AG04450 (cell line): ENCODE measurements around the gene CDS2. TPM values are rescaled to one million over a fixed set of nuclear protein-coding genes. Genes with fewer than 3 reads are reported as not detected.
A peak's percentile ranks its signal among the peaks of the same experiment; 100 is the strongest.

Source experiments
- CTCF ChIA-PET: fragments of 300-600, 350-600 bp; formaldehyde crosslinking; extraction: SDS; loops from one replicate; lab custom pipeline; 2022; ENCODE audit warnings: antibody characterized with exemption, inconsistent platforms; lab: Charles Lee
- POLR2A ChIA-PET: fragments of 350-600 bp; formaldehyde crosslinking; extraction: SDS; loops from one replicate; lab custom pipeline; 2021; ENCODE audit warnings: antibody characterized with exemption, inconsistent platforms; lab: Yijun Ruan, JAX
- DNase-seq: peaks from one replicate; pipeline ENCODE4 v3.0.0-alpha.2; 2011; ENCODE audit warnings: low read depth, low spot score
- H3K27ac ChIP-seq: one replicate; pipeline ENCODE4 v1.5.1; 2012; ENCODE audit warnings: low read depth, low read length, control low read depth
- H3K27me3 ChIP-seq: one replicate; pipeline ENCODE4 v1.6.0; 2012; ENCODE audit warnings: low read length; ENCODE audit not compliant: control insufficient read depth, insufficient read depth
- H3K4me3 ChIP-seq: 2 replicates; pipeline ENCODE4 v1.5.1; 2011; ENCODE audit warnings: mild to moderate bottlenecking, low read depth, low read length, control low read depth
- H3K9me3 ChIP-seq: 2 replicates; pipeline ENCODE4 v1.5.1; 2012; ENCODE audit warnings: low read length; ENCODE audit not compliant: control insufficient read depth, insufficient read depth
- CTCF ChIP-seq: IDR thresholded peaks from 2 replicates; pipeline ENCODE4 v1.5.1; 2011; ENCODE audit warnings: low read depth, low read length, control low read depth, inconsistent platforms
- polyA plus RNA-seq: library from polyadenylated mRNA; depleted of rRNA; stranded (reverse); fragments of >200 nt; gene quantifications from 2 replicates; pipeline ENCODE4 v1.2.3, GENCODE V29; 2011

Gene CDS2
- polyA plus RNA-seq, 1 experiment = 48.7 TPM

- peak overlapping the region; percentile 52 for H3K27ac ChIP-seq
- POLR2A ChIA-PET = no interaction called here
Measured at GRCh38 chr20:5168651-5169396, 42.0 kb downstream of the CDS2 start.

GRCh38 chr20:5170341-5170740 is 43.5 kb downstream of the CDS2 start:
- no peak overlapping the region for H3K4me3 ChIP-seq
- POLR2A ChIA-PET = no interaction called here
- TF ChIP-seq CTCF = no peak
- H3K9me3 ChIP-seq = no peaks in the 10 kb centered on the region
- no peak overlapping the region for H3K27ac ChIP-seq
- DNase-seq = no peak
- CTCF ChIA-PET = interaction anchor here (1.4 kb wide), 1 partner anchor 21 kb away, joined by 5 read pairs; no protein-coding TSS in a partner anchor
- no peaks in the 10 kb centered on the region for H3K27me3 ChIP-seq

More at GRCh38 chr20:5168651-5169396, 42.0 kb downstream of the CDS2 start:
- CTCF ChIA-PET = interaction anchor here (0.8 to 1.4 kb wide), 2 partner anchors 23 to 42 kb away, joined by 3 to 5 read pairs; partner anchors contain the start of gene CDS2
- H3K4me3 ChIP-seq = no peak overlapping the region
- H3K27me3 ChIP-seq = no peaks in the 10 kb centered on the region
- TF ChIP-seq CTCF = no peak
- no peak for DNase-seq
- H3K9me3 ChIP-seq = no peaks in the 10 kb centered on the region

GRCh38 chr20:5171064-5171789 is 44.4 kb downstream of the CDS2 start:
- no peaks in the 10 kb centered on the region for H3K9me3 ChIP-seq
- no peaks in the 10 kb centered on the region for H3K27me3 ChIP-seq
- ChIA-PET CTCF (no interaction called here), POLR2A (no interaction called here)
- DNase-seq = no peak
- H3K27ac ChIP-seq = no peak overlapping the region
- TF ChIP-seq CTCF = no peak
- no peak overlapping the region for H3K4me3 ChIP-seq

- no peak for TF ChIP-seq CTCF
- H3K9me3 ChIP-seq = no peaks in the 10 kb centered on the region
- DNase-seq = no peak
- ChIA-PET POLR2A (no interaction called here), CTCF (no interaction called here)
- H3K4me3 ChIP-seq = no peak overlapping the region
- H3K27me3 ChIP-seq = no peaks in the 10 kb centered on the region
- no peak overlapping the region for H3K27ac ChIP-seq
Measured at GRCh38 chr20:5171790-5172164, 45.0 kb downstream of the CDS2 start.

- Histone ChIP-seq H3K9me3 (no peaks in the 10 kb centered on the region), H3K27ac (no peak overlapping the region), H3K4me3 (no peak overlapping the region), H3K27me3 (no peaks in the 10 kb centered on the region)
- DNase-seq = no peak
- ChIA-PET POLR2A (no interaction called here), CTCF (no interaction called here)
- TF ChIP-seq CTCF = no peak
Measured at GRCh38 chr20:5172167-5172601, 45.4 kb downstream of the CDS2 start.
